H9 (cell line): ENCODE results near the gene SLA2. TPM values are rescaled to one million over a fixed set of nuclear protein-coding genes. Genes with fewer than 3 reads are reported as not detected.

Source experiments
- DNase-seq: peaks from one replicate; pipeline ENCODE4 v3.0.0-alpha.2; 2017
- H2AFZ ChIP-seq: one replicate; pipeline ENCODE4 v1.6.1; 2013; ENCODE audit warnings: mild to moderate bottlenecking, low read length, control low read depth, moderate library complexity
- H2AK5ac ChIP-seq: 2 replicates; pipeline ENCODE4 v1.6.1; 2013; ENCODE audit warnings: low read length, control low read depth, mixed read lengths; ENCODE audit not compliant: insufficient read length
- H2BK120ac ChIP-seq: one replicate; pipeline ENCODE4 v1.6.1; 2013; ENCODE audit warnings: low read depth, mild to moderate bottlenecking, low read length, control low read depth, inconsistent platforms; ENCODE audit not compliant: poor library complexity, severe bottlenecking
- H2BK12ac ChIP-seq: 2 replicates; pipeline ENCODE4 v1.6.1; 2013; ENCODE audit warnings: low read length, control low read depth, mixed read lengths, low read depth; ENCODE audit not compliant: insufficient read length
- H2BK15ac ChIP-seq: 2 replicates; pipeline ENCODE4 v1.6.1; 2013; ENCODE audit warnings: low read depth, low read length, control low read depth
- H2BK20ac ChIP-seq: one replicate; pipeline ENCODE4 v1.6.1; 2013; ENCODE audit warnings: low read depth, mild to moderate bottlenecking, low read length, control low read depth, inconsistent platforms; ENCODE audit not compliant: poor library complexity, severe bottlenecking
- H2BK5ac ChIP-seq: 2 replicates; pipeline ENCODE4 v1.6.1; 2013; ENCODE audit warnings: low read length, control low read depth, mixed read lengths; ENCODE audit not compliant: insufficient read length
- H3K14ac ChIP-seq: 2 replicates; pipeline ENCODE4 v1.6.1; 2013; ENCODE audit warnings: low read length, control low read depth; ENCODE audit not compliant: insufficient read depth
- H3K18ac ChIP-seq: 2 replicates; pipeline ENCODE4 v1.6.1; 2013; ENCODE audit warnings: low read depth, mild to moderate bottlenecking, mixed read lengths, low read length, control low read depth; ENCODE audit not compliant: insufficient read length
- H3K23ac ChIP-seq: 2 replicates; pipeline ENCODE4 v1.6.1; 2013; ENCODE audit warnings: low read length, control low read depth, mixed read lengths, low read depth; ENCODE audit not compliant: insufficient read length
- H3K23me2 ChIP-seq: 2 replicates; pipeline ENCODE4 v1.6.1; 2013; ENCODE audit warnings: low read depth, mild to moderate bottlenecking, mixed read lengths, low read length, control low read depth; ENCODE audit not compliant: insufficient read length, poor library complexity, severe bottlenecking
- H3K27ac ChIP-seq: 2 replicates; pipeline ENCODE4 v1.5.1; 2013; ENCODE audit warnings: low read length, control low read depth, mixed read lengths, low read depth; ENCODE audit not compliant: insufficient read length
- H3K27me3 ChIP-seq: 2 replicates; pipeline ENCODE4 v1.6.1; 2013; ENCODE audit warnings: low read length, control low read depth, inconsistent platforms; ENCODE audit not compliant: insufficient read depth
- H3K4ac ChIP-seq: 2 replicates; pipeline ENCODE4 v1.6.1; 2013; ENCODE audit warnings: low read depth, mild to moderate bottlenecking, control low read depth, inconsistent platforms, low read length, moderate library complexity
- H3K4me1 ChIP-seq: 2 replicates; pipeline ENCODE4 v1.6.1; 2013; ENCODE audit warnings: low read length, control low read depth, inconsistent platforms; ENCODE audit not compliant: insufficient read depth
- H3K4me2 ChIP-seq: 2 replicates; pipeline ENCODE4 v1.6.1; 2013; ENCODE audit warnings: low read length, control low read depth, mixed read lengths; ENCODE audit not compliant: insufficient read length, insufficient read depth
- H3K56ac ChIP-seq: 2 replicates; pipeline ENCODE4 v1.6.1; 2013; ENCODE audit warnings: low read depth, mild to moderate bottlenecking, mixed read lengths, low read length, control low read depth; ENCODE audit not compliant: insufficient read length
- H3K79me1 ChIP-seq: 2 replicates; pipeline ENCODE4 v1.6.1; 2013; ENCODE audit warnings: low read depth, mild to moderate bottlenecking, moderate library complexity, low read length, control low read depth, inconsistent platforms; ENCODE audit not compliant: insufficient read depth, poor library complexity, severe bottlenecking
- H3K79me2 ChIP-seq: 2 replicates; pipeline ENCODE4 v1.6.1; 2013; ENCODE audit warnings: low read length, control low read depth, inconsistent platforms; ENCODE audit not compliant: insufficient read depth
- H3K9ac ChIP-seq: 2 replicates; pipeline ENCODE4 v1.6.1; 2013; ENCODE audit warnings: low read length, control low read depth, mixed read lengths; ENCODE audit not compliant: insufficient read length; ENCODE audit errors: extremely low read depth
- H3K9me3 ChIP-seq: one replicate; pipeline ENCODE4 v1.6.1; 2013; ENCODE audit warnings: low read depth, low read length, inconsistent platforms; ENCODE audit not compliant: control insufficient read depth
- H3T11ph ChIP-seq: one replicate; pipeline ENCODE4 v1.6.1; 2013; ENCODE audit warnings: mild to moderate bottlenecking, low read length, control low read depth, inconsistent platforms
- H4K20me1 ChIP-seq: one replicate; pipeline ENCODE4 v1.6.1; 2013; ENCODE audit not compliant: control insufficient read depth, insufficient read length, insufficient read depth
- H4K5ac ChIP-seq: 2 replicates; pipeline ENCODE4 v1.6.1; 2013; ENCODE audit warnings: low read depth, mild to moderate bottlenecking, mixed read lengths, low read length, control low read depth; ENCODE audit not compliant: insufficient read length
- H4K8ac ChIP-seq: replicated peaks from 2 replicates; pipeline ENCODE4 v1.6.1; 2013; ENCODE audit warnings: low read length, control low read depth, mixed read lengths, low read depth; ENCODE audit not compliant: insufficient read length
- H4K91ac ChIP-seq: 2 replicates; pipeline ENCODE4 v1.6.1; 2013; ENCODE audit warnings: low read depth, mild to moderate bottlenecking, moderate library complexity, mixed read lengths, low read length, control low read depth; ENCODE audit not compliant: insufficient read length
- H3K27ac Mint-ChIP-seq, 3 experiments: 2 replicates in 2 of 3; 3 replicates in 1 of 3; pipeline ENCODE4 v1.8.0; 2020 to 2021; ENCODE audit warnings: mixed read lengths in 3 of 3, mild to moderate bottlenecking in 1 of 3, moderate library complexity in 1 of 3
- H3K27me3 Mint-ChIP-seq: 2 replicates; pipeline ENCODE4 v1.8.0; 2021; ENCODE audit warnings: low read depth, mild to moderate bottlenecking, moderate library complexity, mixed read lengths
- H3K36me3 Mint-ChIP-seq, 3 experiments: 2 replicates in 2 of 3; 3 replicates in 1 of 3; pipeline ENCODE4 v1.8.0; 2020 to 2021; ENCODE audit warnings: low read depth in 3 of 3, mixed read lengths in 3 of 3; ENCODE audit not compliant: insufficient read depth in 1 of 3
- H3K4me1 Mint-ChIP-seq, 2 experiments: 2 replicates each; pipeline ENCODE4 v1.8.0; 2020; ENCODE audit warnings: mixed read lengths in 2 of 2
- H3K4me3 Mint-ChIP-seq, 2 experiments: 2 replicates in 1 of 2; 3 replicates in 1 of 2; pipeline ENCODE4 v1.8.0; 2020 to 2021; ENCODE audit warnings: mild to moderate bottlenecking in 2 of 2, mixed read lengths in 2 of 2, moderate library complexity in 1 of 2
- H3K9me3 Mint-ChIP-seq, 2 experiments: 2 replicates in 1 of 2; 3 replicates in 1 of 2; pipeline ENCODE4 v1.8.0; 2020; ENCODE audit warnings: mild to moderate bottlenecking in 2 of 2, mixed read lengths in 2 of 2, moderate library complexity in 1 of 2
- CTCF ChIP-seq: fragments of 200-600 bp; sonication (generic); conservative IDR thresholded peaks from 3 replicates; pipeline ENCODE4 v1.8.0; 2021; ENCODE audit warnings: antibody characterized with exemption, mild to moderate bottlenecking
- WGBS: extraction: QIAGEN DNeasy Blood & Tissue Kit; methylation state at CpG from one replicate; pipeline ENCODE4 v1.1.7; 2013; ENCODE audit warnings: missing lambda C conversion rate, low lambda C conversion rate, mixed read lengths; ENCODE audit not compliant: insufficient read length; ENCODE audit errors: extremely low coverage; 5-methylcytosine and 5-hydroxymethylcytosine counted together
- total RNA-seq: library from RNA; stranded (reverse); gene quantifications from 2 replicates; pipeline ENCODE4 v1.2.1, GENCODE V29; 2021

SLA2 gene
- total RNA-seq, 1 experiment from 2014 or later = 0.20 TPM

GRCh38 chr20:36599912-36600345 lies 46.1 kb downstream of the SLA2 start:
- H2BK20ac ChIP-seq = no peak overlapping the region
- H2BK12ac ChIP-seq = no peak overlapping the region
- no peaks in the 10 kb centered on the region for H3K9me3 Mint-ChIP-seq
- H3K9ac ChIP-seq = no peak overlapping the region
- no peaks in the 10 kb centered on the region for H3K79me2 ChIP-seq
- H4K91ac ChIP-seq = no peak overlapping the region
- no peak overlapping the region for H2AK5ac ChIP-seq
- no peak for DNase-seq
- H2BK120ac ChIP-seq = no peak overlapping the region
- WGBS = no CpG with 5 or more reads among the region's 5 CpGs
- H3K36me3 Mint-ChIP-seq = peaks cover 0 to 4% (median 0%) of the 10 kb centered on the region in 3 experiments; a peak in 2 of 7 replicates
- no peak overlapping the region for H2BK15ac ChIP-seq
- H2AFZ ChIP-seq = no peak overlapping the region
- no peaks in the 10 kb centered on the region for H3K23me2 ChIP-seq
- H3K4ac ChIP-seq = no peak overlapping the region
- H4K5ac ChIP-seq = no peak overlapping the region
- no peak overlapping the region for H3K18ac ChIP-seq
- no peak overlapping the region for H2BK5ac ChIP-seq
- no peak overlapping the region for H3T11ph ChIP-seq
- H3K27ac ChIP-seq = no peak overlapping the region
- H4K8ac ChIP-seq = no peak overlapping the region
- H3K27me3 ChIP-seq = no peaks in the 10 kb centered on the region
- H4K20me1 ChIP-seq = no peaks in the 10 kb centered on the region
- H3K4me2 ChIP-seq = no peak overlapping the region
- TF ChIP-seq CTCF = no peak
- no peak overlapping the region for H3K27ac Mint-ChIP-seq
- H3K56ac ChIP-seq = no peak overlapping the region
- peaks cover 3% of the 10 kb centered on the region; the same call in 1 of the 2 replicates for H3K4me1 ChIP-seq
- no peak overlapping the region for H3K23ac ChIP-seq
- peaks cover 4% of the 10 kb centered on the region for H3K27me3 Mint-ChIP-seq
- H3K9me3 ChIP-seq = no peaks in the 10 kb centered on the region
- H3K4me1 Mint-ChIP-seq = peaks cover 21 to 25% of the 10 kb centered on the region in 2 experiments
- no peak overlapping the region for H3K14ac ChIP-seq
- no peaks in the 10 kb centered on the region for H3K79me1 ChIP-seq
- H3K4me3 Mint-ChIP-seq = no peak overlapping the region
